Measurements from ENCODE around the gene RBM33. TPM values are rescaled to one million over a fixed set of nuclear protein-coding genes. Genes with fewer than 3 reads are reported as not detected.

Gene RBM33
- total RNA-seq, 1 donor from 2014 or later, result 73.2 TPM

- Mint-ChIP-seq H3K27ac (ENCODE audit: unreplicated experiment) (no peak overlapping the region), H3K4me1 (peaks cover 29% of the 10 kb centered on the region), H3K36me3 (ENCODE audit: low read depth) (peaks cover 13% of the 10 kb centered on the region), H3K4me3 (no peak overlapping the region), H3K27me3 (ENCODE audit: low read depth) (no peaks in the 10 kb centered on the region), H3K9me3 (no peaks in the 10 kb centered on the region)
- no peak for DNase-seq (ENCODE audit: low read depth, low spot score)
- no peak for TF ChIP-seq CTCF (conservative IDR thresholded peaks at IDR 0.05)
These were observed 108.4 kb downstream of the RBM33 start for GRCh38 chr7:155752756-155753445.

GRCh38 chr7:155753446-155753965 is 109.0 kb downstream of the RBM33 start:
- no peak for DNase-seq (ENCODE audit: low read depth, low spot score)
- H3K4me3 Mint-ChIP-seq, result no peak overlapping the region
- H3K9me3 Mint-ChIP-seq, result no peaks in the 10 kb centered on the region
- peaks cover 23% of the 10 kb centered on the region for H3K4me1 Mint-ChIP-seq
- peaks cover 13% of the 10 kb centered on the region for H3K36me3 Mint-ChIP-seq (ENCODE audit: low read depth)
- H3K27me3 Mint-ChIP-seq (ENCODE audit: low read depth), result no peaks in the 10 kb centered on the region
- TF ChIP-seq CTCF (conservative IDR thresholded peaks at IDR 0.05), result no peak
- no peak overlapping the region for H3K27ac Mint-ChIP-seq (ENCODE audit: unreplicated experiment)

GRCh38 chr7:155754165-155754564 is 109.7 kb downstream of the RBM33 start:
- DNase-seq (ENCODE audit: low read depth, low spot score), result no peak
- Mint-ChIP-seq H3K27me3 (ENCODE audit: low read depth) (no peaks in the 10 kb centered on the region), H3K4me1 (peaks cover 20% of the 10 kb centered on the region), H3K9me3 (no peaks in the 10 kb centered on the region), H3K36me3 (ENCODE audit: low read depth) (peaks cover 15% of the 10 kb centered on the region), H3K27ac (ENCODE audit: unreplicated experiment) (no peak overlapping the region), H3K4me3 (no peak overlapping the region)
- TF ChIP-seq CTCF (conservative IDR thresholded peaks at IDR 0.05), result no peak

GRCh38 chr7:155755026-155755425 is 110.6 kb downstream of the RBM33 start:
- Mint-ChIP-seq H3K36me3 (ENCODE audit: low read depth) (peaks cover 19% of the 10 kb centered on the region), H3K27ac (ENCODE audit: unreplicated experiment) (no peak overlapping the region), H3K27me3 (ENCODE audit: low read depth) (no peaks in the 10 kb centered on the region), H3K4me1 (peaks cover 13% of the 10 kb centered on the region), H3K9me3 (no peaks in the 10 kb centered on the region), H3K4me3 (no peak overlapping the region)
- TF ChIP-seq CTCF (conservative IDR thresholded peaks at IDR 0.05), result no peak
- DNase-seq (ENCODE audit: low read depth, low spot score), result no peak

- H3K4me1 Mint-ChIP-seq, result peaks cover 13% of the 10 kb centered on the region
- H3K9me3 Mint-ChIP-seq, result no peaks in the 10 kb centered on the region
These were observed 111.9 kb downstream of the RBM33 start for GRCh38 chr7:155756322-155756721.

More at GRCh38 chr7:155756322-155756721, 111.9 kb downstream of the RBM33 start:
- no peak overlapping the region for H3K4me3 Mint-ChIP-seq
- peaks cover 25% of the 10 kb centered on the region for H3K36me3 Mint-ChIP-seq (ENCODE audit: low read depth)
- TF ChIP-seq CTCF (conservative IDR thresholded peaks at IDR 0.05), result no peak
- no peak for DNase-seq (ENCODE audit: low read depth, low spot score)
- no peak overlapping the region for H3K27ac Mint-ChIP-seq (ENCODE audit: unreplicated experiment)
- no peaks in the 10 kb centered on the region for H3K27me3 Mint-ChIP-seq (ENCODE audit: low read depth)

All from neural crest cell (in vitro differentiated cells).